Heart left ventricle (tissue), 13 donors: ENCODE measurements around the gene RNF34.

Experiments used
- POLR2A ChIP-seq, 2 donors: fragments of 450-650 bp; IDR thresholded peaks; one replicate each; pipeline ENCODE4 v1.6.1; 2017; ENCODE audit warnings: antibody characterized with exemption in 2 of 2, mild to moderate bottlenecking in 2 of 2, moderate library complexity in 2 of 2
- TF ChIP-seq, protein P1 (sequence below), 12 donors: fragments of 200-600 bp; sonication (generic) in 4 of 12; IDR thresholded peaks; one replicate each; pipeline versions ENCODE4 v1.5.0 to v1.8.0; 2018 to 2022; ENCODE audit warnings: antibody characterized with exemption in 12 of 12, mild to moderate bottlenecking in 5 of 12
- donor health status: ischemic (EF 13 %, LVEDD 7.1; RV severe dilation, severe dysfunction).
- donor health status: DM: no; HTN: yes; CAD: no.
- donor health status: DM: no; HTN: no; CAD: no.
- donor health status: ischemic (EF 25% LVEDD 6.9; RV normal size, moderate dysfunction).
- donor health status: ischemic (EF 25% LVEDD 5.7; RV mildly dilated, moderate dysfunction).
- donor health status: ischemic (EF 35%, LVEDD 5.7; RV mildly dilated, moderate dysfunction).
- donor health status: nonischemic (EF 11% LVEDD 7.7; RV severe dilation, severe dysfunction).
- donor health status: DM: yes; HTN: yes; CAD: no.
- donor health status: PGD.
- donor health status: ischemic (EF 29% LVEDD 5.4; RV normal size, mild dysfunction).
- donor health status: nonischemic (EF 23%, LVEDD 6.1; RV moderate dilation, normal function).

DNA sequence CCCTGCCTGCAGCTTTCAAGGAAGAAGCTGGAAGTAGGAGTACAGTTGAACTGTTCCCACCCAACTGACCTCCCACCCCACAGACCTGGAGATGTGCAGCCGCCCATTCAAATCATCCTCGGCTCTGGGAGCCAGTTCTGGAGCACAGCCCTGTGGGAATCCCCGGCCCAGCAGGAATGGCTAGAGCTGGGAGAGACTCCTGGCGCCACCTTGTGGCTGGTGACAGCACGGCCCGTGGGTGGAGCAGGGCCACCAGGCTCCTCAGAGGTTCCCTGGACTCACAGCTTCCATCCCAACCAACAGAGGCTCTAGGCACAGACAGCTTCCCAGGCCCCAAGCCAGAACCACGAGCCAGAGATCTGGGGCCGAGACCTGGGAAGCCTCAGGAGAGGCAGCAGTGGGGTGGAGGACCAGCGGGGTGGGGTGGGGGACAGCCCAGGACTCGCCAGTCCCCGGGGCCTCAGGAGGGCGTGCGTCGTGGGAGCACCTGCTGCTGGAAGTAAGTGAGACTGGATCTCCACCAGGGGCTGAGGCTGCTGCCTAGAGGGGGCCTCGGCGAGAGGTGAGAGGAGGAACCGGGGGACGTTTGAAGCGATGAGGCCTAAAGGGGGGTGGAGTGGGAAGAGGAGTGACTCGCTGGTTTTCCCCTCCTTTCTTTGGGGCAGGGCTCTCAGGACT lies 43.4 kb downstream of the RNF34 start:
- TF ChIP-seq, protein P1, sequence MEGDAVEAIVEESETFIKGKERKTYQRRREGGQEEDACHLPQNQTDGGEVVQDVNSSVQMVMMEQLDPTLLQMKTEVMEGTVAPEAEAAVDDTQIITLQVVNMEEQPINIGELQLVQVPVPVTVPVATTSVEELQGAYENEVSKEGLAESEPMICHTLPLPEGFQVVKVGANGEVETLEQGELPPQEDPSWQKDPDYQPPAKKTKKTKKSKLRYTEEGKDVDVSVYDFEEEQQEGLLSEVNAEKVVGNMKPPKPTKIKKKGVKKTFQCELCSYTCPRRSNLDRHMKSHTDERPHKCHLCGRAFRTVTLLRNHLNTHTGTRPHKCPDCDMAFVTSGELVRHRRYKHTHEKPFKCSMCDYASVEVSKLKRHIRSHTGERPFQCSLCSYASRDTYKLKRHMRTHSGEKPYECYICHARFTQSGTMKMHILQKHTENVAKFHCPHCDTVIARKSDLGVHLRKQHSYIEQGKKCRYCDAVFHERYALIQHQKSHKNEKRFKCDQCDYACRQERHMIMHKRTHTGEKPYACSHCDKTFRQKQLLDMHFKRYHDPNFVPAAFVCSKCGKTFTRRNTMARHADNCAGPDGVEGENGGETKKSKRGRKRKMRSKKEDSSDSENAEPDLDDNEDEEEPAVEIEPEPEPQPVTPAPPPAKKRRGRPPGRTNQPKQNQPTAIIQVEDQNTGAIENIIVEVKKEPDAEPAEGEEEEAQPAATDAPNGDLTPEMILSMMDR (IDR thresholded peaks at IDR 0.05), result peak; percentile 73 to 92 (median 84)
- TF ChIP-seq POLR2A (IDR thresholded peaks at IDR 0.05), result no peak
